CD14-positive monocyte (primary cell): Measurements from ENCODE around the gene NABP1. TPM values are rescaled to one million over a fixed set of nuclear protein-coding genes. Genes with fewer than 3 reads are reported as not detected.

Experiments used
- DNase-seq, 3 donors: peaks; one replicate each; pipeline ENCODE4 v3.0.0-alpha.2; 2011 to 2022
- H2AFZ ChIP-seq: 2 replicates; pipeline ENCODE4 v1.6.0; 2012; ENCODE audit warnings: mild to moderate bottlenecking, low read depth, low read length, inconsistent platforms; ENCODE audit not compliant: insufficient read depth, poor library complexity, severe bottlenecking
- H3K27ac ChIP-seq, 2 donors: 1 replicate in 1 of 2; 2 replicates in 1 of 2; pipeline ENCODE4 v1.5.1; 2012 to 2013; ENCODE audit warnings: low read length in 2 of 2, control low read depth in 1 of 2, inconsistent platforms in 1 of 2, low read depth in 1 of 2, mild to moderate bottlenecking in 1 of 2
- H3K27me3 ChIP-seq, 2 donors: one replicate each; pipeline versions ENCODE4 v1.6.0 to v1.6.1; 2011 to 2013; ENCODE audit warnings: low read length in 2 of 2; ENCODE audit not compliant: control insufficient read depth in 2 of 2, insufficient read depth in 2 of 2
- H3K36me3 ChIP-seq, 2 donors: replicated peaks in 1 of 2; 1 replicate in 1 of 2; 2 replicates in 1 of 2; pipeline versions ENCODE4 v1.5.1 to v1.6.1; 2012 to 2013; ENCODE audit warnings: low read length in 2 of 2, control low read depth in 1 of 2, inconsistent platforms in 1 of 2, mild to moderate bottlenecking in 1 of 2; ENCODE audit not compliant: insufficient read depth in 2 of 2, control insufficient read depth in 1 of 2
- H3K4me1 ChIP-seq, 2 donors: 1 replicate in 1 of 2; 2 replicates in 1 of 2; pipeline versions ENCODE4 v1.5.1 to v1.6.1; 2012 to 2013; ENCODE audit warnings: low read length in 2 of 2, control low read depth in 1 of 2, inconsistent platforms in 1 of 2, mild to moderate bottlenecking in 1 of 2, moderate library complexity in 1 of 2; ENCODE audit not compliant: insufficient read depth in 2 of 2, control insufficient read depth in 1 of 2
- H3K4me2 ChIP-seq: replicated peaks from 2 replicates; pipeline ENCODE3; 2012; ENCODE audit warnings: low read length, moderate library complexity, mild to moderate bottlenecking; ENCODE audit not compliant: poor library complexity, severe bottlenecking; ENCODE audit errors: extremely low read depth
- H3K4me3 ChIP-seq, 3 experiments: fragments of 200-600 bp in 1 of 3; sonication (generic) in 1 of 3; replicated peaks in 1 of 3; 1 replicate in 2 of 3; 2 replicates in 1 of 3; pipeline ENCODE4 v1.5.1; 2011 to 2013; ENCODE audit warnings: low read length in 3 of 3, mild to moderate bottlenecking in 3 of 3, control low read depth in 2 of 3, low read depth in 2 of 3, inconsistent platforms in 1 of 3, moderate library complexity in 1 of 3
- H3K79me2 ChIP-seq: 2 replicates; pipeline ENCODE4 v1.6.0; 2012; ENCODE audit warnings: mild to moderate bottlenecking, control low read depth, inconsistent platforms, low read length, moderate library complexity; ENCODE audit not compliant: insufficient read depth
- H3K9ac ChIP-seq: 2 replicates; pipeline ENCODE4 v1.6.0; 2017; ENCODE audit warnings: low read length, mild to moderate bottlenecking; ENCODE audit not compliant: insufficient read depth, poor library complexity, severe bottlenecking
- H3K9me3 ChIP-seq, 2 donors: replicated peaks in 1 of 2; 1 replicate in 1 of 2; 2 replicates in 1 of 2; pipeline versions ENCODE4 v1.5.1 to v1.6.1; 2012 to 2013; ENCODE audit warnings: low read length in 2 of 2, control low read depth in 1 of 2; ENCODE audit not compliant: control insufficient read depth in 1 of 2, insufficient read depth in 1 of 2
- H4K20me1 ChIP-seq: 2 replicates; pipeline ENCODE4 v1.6.0; 2012; ENCODE audit warnings: mild to moderate bottlenecking, low read length, control low read depth, moderate library complexity; ENCODE audit not compliant: insufficient read depth
- H3K27ac Mint-ChIP-seq, 7 donors: one replicate each; pipeline ENCODE4 v1.8.0; 2020; ENCODE audit warnings: mild to moderate bottlenecking in 7 of 7, mixed read lengths in 7 of 7, moderate library complexity in 6 of 7, inconsistent platforms in 2 of 7
- H3K27me3 Mint-ChIP-seq, 3 donors: one replicate each; pipeline ENCODE4 v1.8.0; 2021 to 2022; ENCODE audit warnings: low read depth in 3 of 3, mild to moderate bottlenecking in 3 of 3, mixed read lengths in 3 of 3, moderate library complexity in 3 of 3, inconsistent platforms in 1 of 3
- H3K36me3 Mint-ChIP-seq, 2 donors: one replicate each; pipeline ENCODE4 v1.8.0; 2020; ENCODE audit warnings: mixed read lengths in 2 of 2, inconsistent platforms in 1 of 2, mild to moderate bottlenecking in 1 of 2
- H3K4me1 Mint-ChIP-seq: one replicate; pipeline ENCODE4 v1.8.0; 2020; ENCODE audit warnings: mild to moderate bottlenecking, mixed read lengths
- H3K4me3 Mint-ChIP-seq, 2 donors: one replicate each; pipeline ENCODE4 v1.8.0; 2020; ENCODE audit warnings: mild to moderate bottlenecking in 2 of 2, mixed read lengths in 2 of 2, moderate library complexity in 1 of 2
- H3K9me3 Mint-ChIP-seq, 7 donors: one replicate each; pipeline ENCODE4 v1.8.0; 2020 to 2022; ENCODE audit warnings: mixed read lengths in 7 of 7, mild to moderate bottlenecking in 6 of 7, moderate library complexity in 6 of 7, inconsistent platforms in 2 of 7
- CTCF ChIP-seq: fragments of 200-600 bp; IDR thresholded peaks from one replicate; pipeline ENCODE4 v1.8.0; 2022; ENCODE audit warnings: antibody characterized with exemption, mild to moderate bottlenecking
- WGBS: methylation state at CpG from one replicate; pipeline ENCODE4 v1.1.5; 2013; ENCODE audit warnings: missing lambda C conversion rate; ENCODE audit not compliant: insufficient coverage; 5-methylcytosine and 5-hydroxymethylcytosine counted together
- intact Hi-C, 2 donors: fragments of 100-400 bp; cut with micrococcal nuclease; formaldehyde crosslinking; loops; one replicate each; pipeline versions ENCODE4 v1.15.0 to v1.15.1; 2023
- polyA plus RNA-seq, 3 donors: library from polyadenylated mRNA; depleted of rRNA in 1 of 3; unstranded in 2 of 3; stranded (reverse) in 1 of 3; fragments of 300-500 nt in 2 of 3; fragments of >200 nt in 1 of 3; fragmentation: Illumina TruSeq in 2 of 3; gene quantifications; 1 replicate in 2 of 3; 2 replicates in 1 of 3; pipeline ENCODE4 v1.2.3, GENCODE V29; 2012 to 2021

Gene NABP1
- polyA plus RNA-seq, 3 donors: 8.0 to 20.7 (median 13.3) TPM

- intact Hi-C loops: no loop called here
- no peak overlapping the region for H3K4me3 Mint-ChIP-seq
- 50% methylated on average over 1 of the region's 2 CpGs for WGBS
- no peaks in the 10 kb centered on the region for H3K4me1 ChIP-seq
- no peaks in the 10 kb centered on the region for H3K4me1 Mint-ChIP-seq
- no peaks in the 10 kb centered on the region for H3K79me2 ChIP-seq
- no peaks in the 10 kb centered on the region for H3K36me3 Mint-ChIP-seq
- H2AFZ ChIP-seq: no peak overlapping the region
- DNase-seq: no peak
- H3K27ac ChIP-seq: no peak overlapping the region
- H3K36me3 ChIP-seq: no peaks in the 10 kb centered on the region
- H3K27ac Mint-ChIP-seq: no peak overlapping the region
- H3K9me3 Mint-ChIP-seq: no peaks in the 10 kb centered on the region
- no peaks in the 10 kb centered on the region for H4K20me1 ChIP-seq
- TF ChIP-seq CTCF: no peak
- H3K27me3 ChIP-seq: no peaks in the 10 kb centered on the region
- H3K4me3 ChIP-seq: no peak overlapping the region
- H3K9me3 ChIP-seq: no peaks in the 10 kb centered on the region
- H3K9ac ChIP-seq: no peak overlapping the region
- H3K4me2 ChIP-seq: no peak overlapping the region
- H3K27me3 Mint-ChIP-seq: no peaks in the 10 kb centered on the region
Observed at GRCh38 chr2:191719261-191719660, 41.3 kb downstream of the NABP1 start.

GRCh38 chr2:191719938-191720337, 42.0 kb downstream of the NABP1 start:
- no peak for DNase-seq
- Histone ChIP-seq H3K4me3 (no peak overlapping the region), H3K9me3 (no peaks in the 10 kb centered on the region), H3K27me3 (no peaks in the 10 kb centered on the region), H3K36me3 (no peaks in the 10 kb centered on the region), H2AFZ (no peak overlapping the region), H3K79me2 (no peaks in the 10 kb centered on the region), H3K4me1 (no peaks in the 10 kb centered on the region), H3K9ac (no peak overlapping the region), H4K20me1 (no peaks in the 10 kb centered on the region), H3K4me2 (no peak overlapping the region), H3K27ac (no peak overlapping the region)
- intact Hi-C loops: no loop called here
- no peaks in the 10 kb centered on the region for H3K36me3 Mint-ChIP-seq
- H3K9me3 Mint-ChIP-seq: no peaks in the 10 kb centered on the region
- no peak overlapping the region for H3K4me3 Mint-ChIP-seq
- no peak for TF ChIP-seq CTCF
- no peaks in the 10 kb centered on the region for H3K4me1 Mint-ChIP-seq
- H3K27me3 Mint-ChIP-seq: no peaks in the 10 kb centered on the region
- WGBS: 100% methylated on average over 5 of the region's 13 CpGs
- no peak overlapping the region for H3K27ac Mint-ChIP-seq
